OCI-LY7 (cell line): ENCODE results near the gene XRCC6.

Experiments
- CTCF ChIP-seq: fragments of 200-600 bp; sonication (generic); conservative IDR thresholded peaks from 2 replicates; pipeline ENCODE4 v1.5.1; 2014; ENCODE audit warnings: mild to moderate bottlenecking, antibody characterized with exemption, low read length, moderate library complexity, mixed read lengths
- EZH2phosphoT487 ChIP-seq: fragments of 200-600 bp; sonication (generic); IDR thresholded peaks from 2 replicates; pipeline ENCODE4 v1.6.1; 2018; ENCODE audit warnings: low read depth, borderline replicate concordance, mild to moderate bottlenecking, mixed run types, antibody characterized with exemption, low read length, moderate library complexity, mixed read lengths

GRCh38 chr22:41638748-41639147 lies 17.7 kb downstream of the XRCC6 start:
- TF ChIP-seq CTCF, result no peak
- no peak for TF ChIP-seq EZH2phosphoT487
